ENCODE measurements around the gene SPAG6.

Gene SPAG6

GRCh38 chr10:22464966-22465629 lies 119.8 kb downstream of the SPAG6 start:
- no peak for DNase-seq

- no peak for DNase-seq
These were observed 121.6 kb downstream of the SPAG6 start for GRCh38 chr10:22466763-22467334.

Measured in 8988T (cell line).